HEK293T (cell line): ENCODE measurements around the gene DPPA2.

ENCODE experiments used
- BHLHE40 ChIP-seq: fragments of 450-650 bp; IDR thresholded peaks from 2 replicates; pipeline ENCODE4 v1.6.1; 2016; ENCODE audit warnings: mild to moderate bottlenecking, moderate library complexity, borderline replicate concordance
- CTBP1 ChIP-seq: fragments of 450-650 bp; IDR thresholded peaks from 2 replicates; pipeline ENCODE4 v1.6.1; 2016; ENCODE audit warnings: borderline replicate concordance
- ELF4 ChIP-seq: fragments of 450-650 bp; IDR thresholded peaks from 2 replicates; pipeline ENCODE4 v1.6.1; 2017; ENCODE audit warnings: antibody characterized with exemption
- NFRKB ChIP-seq: fragments of 450-650 bp; IDR thresholded peaks from 2 replicates; pipeline ENCODE4 v1.6.1; 2016; ENCODE audit warnings: mild to moderate bottlenecking, moderate library complexity
- ZNF384 ChIP-seq: fragments of 450-650 bp; IDR thresholded peaks from 2 replicates; pipeline ENCODE4 v1.6.1; 2016

GRCh38 chr3:109355625-109356441, 39.5 kb upstream of the DPPA2 start:
- TF ChIP-seq CTBP1 (no peak), ELF4 (no peak), BHLHE40 (no peak), ZNF384 (no peak), NFRKB (no peak)
